ENCODE measurements around the gene KRT71. TPM values are rescaled to one million over a fixed set of nuclear protein-coding genes. Genes with fewer than 3 reads are reported as not detected.

The KRT71 gene
- total RNA-seq, 1 experiment from 2014 or later = not detected

DNA sequence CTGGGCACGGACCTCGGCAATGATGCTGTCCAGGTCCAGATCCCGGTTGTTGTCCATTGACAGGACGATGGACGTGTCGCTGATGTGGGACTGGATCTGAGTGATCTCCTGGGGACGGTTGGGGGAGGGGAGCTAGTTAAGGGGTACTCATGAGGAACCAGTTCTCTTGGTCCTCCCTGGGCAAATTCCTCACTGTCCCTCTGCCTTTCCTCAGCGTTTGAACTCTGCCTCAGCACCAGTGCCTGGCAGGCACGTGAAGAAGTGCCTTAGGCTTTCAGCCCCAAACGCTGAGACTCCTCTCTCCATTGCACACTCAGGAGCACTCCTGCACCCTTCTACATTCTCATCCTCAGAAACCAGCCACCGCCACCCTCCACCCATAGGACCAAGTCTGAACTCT is 38.6 kb upstream of the KRT71 start:
- DNase-seq = no peak
- Histone ChIP-seq H3K9ac (ENCODE audit: low read length) (no peak overlapping the region), H4K20me1 (ENCODE audit: insufficient read depth, low read depth, low read length) (no peaks in the 10 kb centered on the region), H3K36me3 (ENCODE audit: insufficient read depth, low read length) (no peaks in the 10 kb centered on the region), H3K27me3 (ENCODE audit: low read length) (no peaks in the 10 kb centered on the region), H3K4me3 (ENCODE audit: low read length) (no peak overlapping the region), H3K4me2 (ENCODE audit: low read depth, low read length, poor library complexity, severe bottlenecking) (no peak overlapping the region), H3K79me2 (ENCODE audit: low read length) (no peaks in the 10 kb centered on the region), H3K9me2 (replicated peaks; ENCODE audit: insufficient read depth, low read length) (no peaks in the 10 kb centered on the region), H3K4me1 (ENCODE audit: low read length) (no peaks in the 10 kb centered on the region), H3K9me3 (ENCODE audit: low read length) (no peaks in the 10 kb centered on the region), H3K27ac (ENCODE audit: low read length) (no peak overlapping the region), H2AFZ (ENCODE audit: low read length) (no peak overlapping the region)

DNA sequence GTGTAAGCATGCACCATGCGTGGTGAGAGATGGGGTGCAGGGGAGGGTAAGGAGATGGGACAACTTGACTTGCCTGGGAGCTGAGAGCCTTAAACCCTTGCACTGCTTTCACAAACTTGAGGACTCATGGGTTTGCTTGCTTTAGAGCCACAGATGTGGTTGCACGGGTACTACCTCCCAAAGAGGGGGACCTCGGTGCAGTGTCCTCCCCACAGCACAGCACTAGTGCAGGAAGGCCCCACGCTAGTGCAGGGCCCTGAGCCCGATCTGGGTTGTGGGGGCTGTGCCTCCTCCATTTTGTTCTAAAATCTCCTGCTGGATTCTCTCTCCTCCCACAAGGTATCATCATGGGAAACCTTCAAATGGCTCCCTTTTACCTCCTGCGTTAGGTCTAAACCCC is 37.1 kb upstream of the KRT71 start:
- H4K20me1 ChIP-seq (ENCODE audit: insufficient read depth, low read depth, low read length) = no peaks in the 10 kb centered on the region
- DNase-seq = no peak
- no peaks in the 10 kb centered on the region for H3K9me2 ChIP-seq (replicated peaks; ENCODE audit: insufficient read depth, low read length)
- H3K27me3 ChIP-seq (ENCODE audit: low read length) = no peaks in the 10 kb centered on the region
- H2AFZ ChIP-seq (ENCODE audit: low read length) = no peak overlapping the region
- no peak overlapping the region for H3K9ac ChIP-seq (ENCODE audit: low read length)
- no peak overlapping the region for H3K27ac ChIP-seq (ENCODE audit: low read length)
- H3K36me3 ChIP-seq (ENCODE audit: insufficient read depth, low read length) = no peaks in the 10 kb centered on the region
- H3K4me3 ChIP-seq (ENCODE audit: low read length) = no peak overlapping the region
- H3K4me2 ChIP-seq (ENCODE audit: low read depth, low read length, poor library complexity, severe bottlenecking) = no peak overlapping the region
- no peaks in the 10 kb centered on the region for H3K9me3 ChIP-seq (ENCODE audit: low read length)
- H3K79me2 ChIP-seq (ENCODE audit: low read length) = no peaks in the 10 kb centered on the region
- H3K4me1 ChIP-seq (ENCODE audit: low read length) = no peaks in the 10 kb centered on the region

DNA sequence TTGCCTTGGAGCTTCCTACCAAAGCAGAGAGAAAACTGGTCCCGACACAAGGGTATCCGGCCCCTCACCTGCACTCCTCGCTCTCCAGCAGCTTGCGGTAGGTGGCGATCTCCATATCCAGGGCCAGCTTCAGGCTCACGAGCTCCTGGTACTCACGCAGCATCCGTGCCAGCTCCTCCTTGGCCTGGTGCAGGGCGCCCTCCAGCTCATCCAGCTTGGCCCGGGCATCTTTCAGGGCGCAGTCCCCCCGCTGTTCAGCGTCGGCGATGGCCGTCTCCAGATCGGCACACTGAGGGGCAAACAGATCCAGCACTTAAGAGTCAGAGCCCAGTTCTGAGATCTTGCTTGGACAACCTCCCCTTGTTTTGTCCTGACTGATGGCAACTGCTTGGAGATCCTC is 34.6 kb upstream of the KRT71 start:
- H2AFZ ChIP-seq (ENCODE audit: low read length) = no peak overlapping the region
- H3K9ac ChIP-seq (ENCODE audit: low read length) = no peak overlapping the region
- no peak overlapping the region for H3K4me3 ChIP-seq (ENCODE audit: low read length)
- H3K9me3 ChIP-seq (ENCODE audit: low read length) = no peaks in the 10 kb centered on the region
- no peaks in the 10 kb centered on the region for H3K79me2 ChIP-seq (ENCODE audit: low read length)
- H4K20me1 ChIP-seq (ENCODE audit: insufficient read depth, low read depth, low read length) = no peaks in the 10 kb centered on the region
- no peak overlapping the region for H3K4me2 ChIP-seq (ENCODE audit: low read depth, low read length, poor library complexity, severe bottlenecking)
- no peaks in the 10 kb centered on the region for H3K27me3 ChIP-seq (ENCODE audit: low read length)
- H3K9me2 ChIP-seq (replicated peaks; ENCODE audit: insufficient read depth, low read length) = no peaks in the 10 kb centered on the region
- no peaks in the 10 kb centered on the region for H3K4me1 ChIP-seq (ENCODE audit: low read length)
- no peak for DNase-seq
- no peak overlapping the region for H3K27ac ChIP-seq (ENCODE audit: low read length)
- H3K36me3 ChIP-seq (ENCODE audit: insufficient read depth, low read length) = no peaks in the 10 kb centered on the region

DNA sequence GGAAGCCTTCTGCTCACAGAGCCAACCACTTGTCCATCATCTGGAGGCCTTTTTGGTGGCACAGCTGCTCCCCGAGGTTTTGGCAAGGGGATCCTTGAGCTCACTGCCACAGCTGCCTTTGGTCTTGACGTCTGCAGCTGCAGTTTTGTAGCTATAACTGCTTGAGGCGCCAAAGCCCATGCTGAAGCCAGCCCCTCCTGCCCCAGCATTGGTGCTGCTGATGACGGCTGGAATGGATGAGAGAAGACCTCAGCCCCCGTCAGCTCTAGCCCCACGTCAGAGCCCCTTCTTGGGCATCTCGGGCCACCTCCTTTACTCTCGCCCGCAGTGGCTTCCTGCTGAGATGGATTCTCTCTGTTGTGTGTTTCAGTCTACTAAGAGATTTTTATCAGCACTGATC is 33.0 kb upstream of the KRT71 start:
- H4K20me1 ChIP-seq (ENCODE audit: insufficient read depth, low read depth, low read length) = no peaks in the 10 kb centered on the region
- no peak overlapping the region for H3K4me3 ChIP-seq (ENCODE audit: low read length)
- H3K36me3 ChIP-seq (ENCODE audit: insufficient read depth, low read length) = no peaks in the 10 kb centered on the region
- H3K9ac ChIP-seq (ENCODE audit: low read length) = no peak overlapping the region
- no peaks in the 10 kb centered on the region for H3K79me2 ChIP-seq (ENCODE audit: low read length)
- H3K27me3 ChIP-seq (ENCODE audit: low read length) = no peaks in the 10 kb centered on the region
- H3K9me2 ChIP-seq (replicated peaks; ENCODE audit: insufficient read depth, low read length) = no peaks in the 10 kb centered on the region
- no peaks in the 10 kb centered on the region; the same call in 1 of the 2 replicates for H3K4me1 ChIP-seq (ENCODE audit: low read length)
- H3K27ac ChIP-seq (ENCODE audit: low read length) = no peak overlapping the region
- DNase-seq = no peak
- H3K4me2 ChIP-seq (ENCODE audit: low read depth, low read length, poor library complexity, severe bottlenecking) = no peak overlapping the region
- H2AFZ ChIP-seq (ENCODE audit: low read length) = no peak overlapping the region
- H3K9me3 ChIP-seq (ENCODE audit: low read length) = no peaks in the 10 kb centered on the region

DNA sequence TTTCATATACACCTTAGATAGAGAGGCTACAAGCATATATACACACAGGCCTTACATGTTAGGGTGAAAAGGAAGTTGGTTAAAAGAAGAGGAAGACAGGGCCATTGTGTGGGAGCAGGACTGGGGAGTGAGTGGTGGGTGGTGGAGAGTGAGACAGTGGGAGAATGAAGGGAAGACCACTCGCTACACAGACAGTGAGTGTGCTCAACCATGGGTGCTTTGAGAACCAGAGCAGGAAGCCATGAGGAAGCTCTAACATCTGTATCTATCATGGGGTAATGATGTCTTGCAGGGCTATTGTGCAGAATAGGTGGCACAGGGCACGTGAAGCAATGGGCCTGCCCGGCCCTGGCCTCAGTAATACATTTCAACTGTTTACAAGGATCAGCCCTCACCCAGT is 32.1 kb upstream of the KRT71 start:
- no peak for DNase-seq
- H3K79me2 ChIP-seq (ENCODE audit: low read length) = no peaks in the 10 kb centered on the region
- H3K27me3 ChIP-seq (ENCODE audit: low read length) = no peaks in the 10 kb centered on the region
- no peak overlapping the region for H3K4me2 ChIP-seq (ENCODE audit: low read depth, low read length, poor library complexity, severe bottlenecking)
- no peaks in the 10 kb centered on the region for H3K9me2 ChIP-seq (replicated peaks; ENCODE audit: insufficient read depth, low read length)
- H3K4me1 ChIP-seq (ENCODE audit: low read length) = peaks cover 8% of the 10 kb centered on the region
- no peaks in the 10 kb centered on the region for H3K9me3 ChIP-seq (ENCODE audit: low read length)
- no peak overlapping the region for H3K9ac ChIP-seq (ENCODE audit: low read length)
- no peaks in the 10 kb centered on the region for H4K20me1 ChIP-seq (ENCODE audit: insufficient read depth, low read depth, low read length)
- no peak overlapping the region for H2AFZ ChIP-seq (ENCODE audit: low read length)
- H3K4me3 ChIP-seq (ENCODE audit: low read length) = no peak overlapping the region
- no peaks in the 10 kb centered on the region for H3K36me3 ChIP-seq (ENCODE audit: insufficient read depth, low read length)
- H3K27ac ChIP-seq (ENCODE audit: low read length) = no peak overlapping the region

DNA sequence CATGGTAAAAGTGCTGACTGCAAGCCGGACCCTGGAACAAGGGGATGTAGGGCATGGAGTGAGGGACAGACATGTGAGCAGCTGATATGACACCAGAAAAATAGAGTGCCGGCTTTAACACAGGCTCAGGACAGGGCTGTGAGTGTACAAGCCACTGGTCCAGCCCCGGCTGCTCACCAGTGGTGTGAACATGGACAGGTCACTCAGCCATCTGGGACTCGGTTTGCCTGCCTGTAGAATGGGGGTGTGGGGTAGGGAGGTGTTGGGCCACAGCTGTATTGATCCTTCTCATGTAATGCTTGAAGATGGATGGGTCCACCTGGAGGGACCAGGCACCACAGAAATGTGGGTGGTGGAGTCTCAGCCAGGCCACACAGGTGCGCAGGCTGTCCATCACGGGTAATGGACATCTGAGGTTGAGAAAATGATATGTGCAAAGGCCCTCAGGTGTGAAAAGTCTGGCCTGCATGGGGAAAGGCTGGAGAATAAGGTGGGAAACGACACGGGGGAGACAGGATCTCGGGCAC is 31.3 kb upstream of the KRT71 start:
- H3K4me2 ChIP-seq (ENCODE audit: low read depth, low read length, poor library complexity, severe bottlenecking) = no peak overlapping the region
- no peak overlapping the region for H3K27ac ChIP-seq (ENCODE audit: low read length)
- no peak overlapping the region for H3K9ac ChIP-seq (ENCODE audit: low read length)
- H3K9me2 ChIP-seq (replicated peaks; ENCODE audit: insufficient read depth, low read length) = no peaks in the 10 kb centered on the region
- H3K4me3 ChIP-seq (ENCODE audit: low read length) = no peak overlapping the region
- no peak for DNase-seq
- H3K79me2 ChIP-seq (ENCODE audit: low read length) = no peaks in the 10 kb centered on the region
- H3K9me3 ChIP-seq (ENCODE audit: low read length) = no peaks in the 10 kb centered on the region
- H2AFZ ChIP-seq (ENCODE audit: low read length) = no peak overlapping the region
- peaks cover 10% of the 10 kb centered on the region for H3K4me1 ChIP-seq (ENCODE audit: low read length)
- H3K27me3 ChIP-seq (ENCODE audit: low read length) = no peaks in the 10 kb centered on the region
- H3K36me3 ChIP-seq (ENCODE audit: insufficient read depth, low read length) = no peaks in the 10 kb centered on the region
- no peaks in the 10 kb centered on the region for H4K20me1 ChIP-seq (ENCODE audit: insufficient read depth, low read depth, low read length)

DNA sequence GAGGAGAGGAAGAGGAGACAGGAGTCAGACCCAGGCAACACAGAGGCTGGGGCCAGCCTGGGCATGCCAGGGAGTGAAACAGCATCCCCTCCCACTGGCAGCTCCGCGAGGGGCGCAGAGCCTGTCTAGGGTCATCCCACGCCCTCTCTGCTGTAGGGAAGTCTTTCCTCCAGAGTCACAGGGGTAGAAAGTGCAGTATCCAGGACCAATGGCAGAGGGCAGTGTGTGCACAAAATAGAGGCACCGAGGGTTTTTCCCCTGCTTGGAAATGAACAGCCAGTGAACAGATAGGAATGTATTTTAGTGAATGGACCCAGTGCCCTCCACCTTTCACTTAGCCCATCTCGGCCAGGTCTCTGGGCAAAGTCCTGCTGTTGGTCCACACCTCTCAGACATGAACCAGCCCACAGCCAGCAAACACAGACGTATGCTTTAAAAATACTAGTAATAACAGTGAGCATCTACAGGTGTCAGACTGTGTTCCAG is 30.1 kb upstream of the KRT71 start:
- Histone ChIP-seq H3K27me3 (ENCODE audit: low read length) (no peaks in the 10 kb centered on the region), H3K79me2 (ENCODE audit: low read length) (no peaks in the 10 kb centered on the region), H3K4me2 (ENCODE audit: low read depth, low read length, poor library complexity, severe bottlenecking) (no peak overlapping the region), H2AFZ (ENCODE audit: low read length) (no peak overlapping the region), H3K36me3 (ENCODE audit: insufficient read depth, low read length) (no peaks in the 10 kb centered on the region), H3K9me2 (replicated peaks; ENCODE audit: insufficient read depth, low read length) (no peaks in the 10 kb centered on the region), H3K9me3 (ENCODE audit: low read length) (no peaks in the 10 kb centered on the region), H3K9ac (ENCODE audit: low read length) (no peak overlapping the region), H3K4me3 (ENCODE audit: low read length) (no peak overlapping the region), H3K27ac (ENCODE audit: low read length) (no peak overlapping the region), H4K20me1 (ENCODE audit: insufficient read depth, low read depth, low read length) (no peaks in the 10 kb centered on the region), H3K4me1 (ENCODE audit: low read length) (peaks cover 10% of the 10 kb centered on the region)
- peak; percentile 77 for DNase-seq

DNA sequence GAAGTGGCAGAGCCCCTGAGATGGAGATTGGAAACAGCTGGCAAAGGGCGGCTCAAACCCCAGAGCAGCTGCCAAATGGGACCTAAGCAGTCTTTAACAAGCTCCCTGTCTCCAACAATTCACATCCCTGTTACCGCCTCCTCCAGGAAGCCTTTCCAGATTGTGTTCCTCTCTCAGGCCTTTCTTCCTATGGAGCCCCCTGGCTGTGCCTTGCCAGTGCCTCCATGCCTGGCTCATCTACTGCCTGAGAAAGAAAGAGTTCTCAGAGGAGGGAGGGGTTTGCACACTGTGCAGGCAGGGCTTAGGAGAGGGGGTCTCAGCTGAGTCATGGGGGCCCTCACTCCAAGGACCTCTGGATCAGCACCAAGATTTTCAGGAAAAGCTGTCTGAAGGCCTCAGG is 29.5 kb upstream of the KRT71 start:
- H3K9me3 ChIP-seq (ENCODE audit: low read length) = no peaks in the 10 kb centered on the region
- H3K79me2 ChIP-seq (ENCODE audit: low read length) = no peaks in the 10 kb centered on the region
- no peak overlapping the region for H3K9ac ChIP-seq (ENCODE audit: low read length)
- H3K9me2 ChIP-seq (replicated peaks; ENCODE audit: insufficient read depth, low read length) = no peaks in the 10 kb centered on the region
- H3K4me2 ChIP-seq (ENCODE audit: low read depth, low read length, poor library complexity, severe bottlenecking) = no peak overlapping the region
- no peak overlapping the region for H3K4me3 ChIP-seq (ENCODE audit: low read length)
- DNase-seq = no peak
- no peak overlapping the region for H2AFZ ChIP-seq (ENCODE audit: low read length)
- no peak overlapping the region for H3K27ac ChIP-seq (ENCODE audit: low read length)
- H3K4me1 ChIP-seq (ENCODE audit: low read length) = peaks cover 10% of the 10 kb centered on the region
- no peaks in the 10 kb centered on the region for H3K36me3 ChIP-seq (ENCODE audit: insufficient read depth, low read length)
- H3K27me3 ChIP-seq (ENCODE audit: low read length) = no peaks in the 10 kb centered on the region
- H4K20me1 ChIP-seq (ENCODE audit: insufficient read depth, low read depth, low read length) = no peaks in the 10 kb centered on the region

DNA sequence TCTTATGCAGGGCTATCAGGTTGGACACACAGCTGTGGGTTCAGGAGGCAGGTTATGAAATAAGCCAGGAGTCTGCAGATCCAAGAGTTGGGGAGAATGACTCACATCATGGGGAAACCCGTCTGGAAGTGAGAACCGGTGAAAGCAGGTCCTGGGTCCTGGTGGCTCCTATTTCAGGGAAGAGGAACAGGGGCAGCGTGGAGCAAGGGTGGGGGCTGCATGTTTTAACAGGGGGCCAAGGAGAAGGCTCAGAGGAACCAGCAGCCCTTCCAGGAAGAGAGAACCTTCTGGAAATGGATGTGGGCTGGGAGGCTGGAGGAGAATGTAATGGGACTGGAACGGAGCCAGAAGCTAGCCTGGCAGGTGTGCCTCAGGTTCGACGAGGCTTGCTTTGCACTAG is 28.5 kb upstream of the KRT71 start:
- H4K20me1 ChIP-seq (ENCODE audit: insufficient read depth, low read depth, low read length) = no peaks in the 10 kb centered on the region
- no peaks in the 10 kb centered on the region for H3K36me3 ChIP-seq (ENCODE audit: insufficient read depth, low read length)
- H3K4me1 ChIP-seq (ENCODE audit: low read length) = peaks cover 10% of the 10 kb centered on the region
- no peaks in the 10 kb centered on the region for H3K79me2 ChIP-seq (ENCODE audit: low read length)
- no peak overlapping the region for H3K4me3 ChIP-seq (ENCODE audit: low read length)
- no peaks in the 10 kb centered on the region for H3K9me2 ChIP-seq (replicated peaks; ENCODE audit: insufficient read depth, low read length)
- no peak overlapping the region for H3K27ac ChIP-seq (ENCODE audit: low read length)
- H3K9me3 ChIP-seq (ENCODE audit: low read length) = no peaks in the 10 kb centered on the region
- no peak for DNase-seq
- H3K9ac ChIP-seq (ENCODE audit: low read length) = no peak overlapping the region
- no peaks in the 10 kb centered on the region for H3K27me3 ChIP-seq (ENCODE audit: low read length)
- no peak overlapping the region for H2AFZ ChIP-seq (ENCODE audit: low read length)
- H3K4me2 ChIP-seq (ENCODE audit: low read depth, low read length, poor library complexity, severe bottlenecking) = no peak overlapping the region
